Mesothelial cell of epicardium (in vitro differentiated cells): ENCODE measurements around the gene P4HB. TPM values are rescaled to one million over a fixed set of nuclear protein-coding genes. Genes with fewer than 3 reads are reported as not detected.

Source experiments
- DNase-seq, 2 experiments: peaks; one replicate each; pipeline ENCODE4 v3.0.0; 2021; ENCODE audit warnings: low spot score in 2 of 2; ENCODE audit not compliant: unreplicated experiment in 2 of 2
- H3K27ac Mint-ChIP-seq: 2 replicates; pipeline ENCODE4 v1.8.0; 2021; ENCODE audit warnings: mixed read lengths
- H3K27me3 Mint-ChIP-seq: 2 replicates; pipeline ENCODE4 v1.8.0; 2021; ENCODE audit warnings: low read depth, mixed read lengths
- H3K36me3 Mint-ChIP-seq: 2 replicates; pipeline ENCODE4 v1.8.0; 2021; ENCODE audit warnings: mixed read lengths
- H3K4me1 Mint-ChIP-seq: 2 replicates; pipeline ENCODE4 v1.8.0; 2021; ENCODE audit warnings: mixed read lengths
- H3K4me3 Mint-ChIP-seq: 2 replicates; pipeline ENCODE4 v1.8.0; 2021; ENCODE audit warnings: mild to moderate bottlenecking, moderate library complexity, mixed read lengths
- H3K9me3 Mint-ChIP-seq: 2 replicates; pipeline ENCODE4 v1.8.0; 2021; ENCODE audit warnings: mixed read lengths
- total RNA-seq: library from RNA; stranded (reverse); gene quantifications from 3 replicates; pipeline ENCODE4 v1.2.1, GENCODE V29; 2021
- TF ChIP-seq, protein P1 (sequence below): fragments of 200-600 bp; sonication (generic); IDR thresholded peaks from one replicate; pipeline ENCODE4 v1.5.0; 2021; ENCODE audit warnings: antibody characterized with exemption; ENCODE audit not compliant: unreplicated experiment

The P4HB gene
- total RNA-seq, result 405 to 433 TPM (median 421 TPM) in 3 replicates

DNA sequence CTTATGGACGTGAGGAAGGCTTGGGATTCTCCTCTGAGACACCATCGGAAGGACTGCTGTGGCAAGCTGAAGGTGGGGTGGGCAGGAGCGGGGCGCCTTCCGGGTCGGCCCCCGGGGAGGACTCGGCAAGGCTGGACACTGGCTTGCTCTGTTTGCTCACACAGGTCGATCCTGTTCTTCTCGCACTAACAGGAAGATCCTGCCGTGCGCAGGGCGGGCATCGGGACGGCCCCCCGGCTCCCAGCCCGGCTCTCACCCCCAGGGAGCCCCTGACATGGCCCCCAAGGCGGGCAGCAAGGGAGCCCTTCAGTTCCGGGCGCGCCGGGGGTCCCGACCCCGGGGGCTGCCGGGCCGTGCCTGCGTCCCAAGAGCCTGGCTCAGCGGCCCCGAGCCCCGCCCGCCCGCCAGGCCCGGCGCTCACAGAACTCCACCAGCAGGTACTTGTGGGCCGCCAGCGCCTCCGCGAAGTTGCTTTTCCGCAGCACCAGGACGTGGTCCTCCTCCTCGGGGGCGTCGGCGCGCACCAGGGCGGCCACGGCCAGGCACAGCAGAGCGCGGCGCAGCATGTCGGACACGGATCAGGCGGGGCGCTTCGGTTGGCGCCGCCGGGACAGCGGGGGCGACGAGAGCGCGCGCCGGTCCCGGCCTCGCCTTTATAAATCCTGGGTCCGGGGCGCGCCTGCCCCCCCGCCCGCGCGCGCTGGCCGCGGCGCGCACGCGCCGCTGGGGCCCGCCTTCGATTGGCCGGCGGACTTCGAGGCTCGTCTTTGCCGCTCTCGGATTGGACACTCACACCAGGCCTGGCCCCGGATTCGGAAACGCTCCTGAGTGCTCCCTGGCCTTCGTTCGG is at the start of gene P4HB:
P4HB (minus strand) TSS at position 630 of the 850 bp plus-strand sequence; CDS start at position 566, 64 bp downstream.
- H3K27me3 Mint-ChIP-seq, result peaks cover 2% of the 10 kb centered on the region
- H3K36me3 Mint-ChIP-seq, result peaks cover 9% of the 10 kb centered on the region
- peak within 1 kb of the TSS; percentile 88 for H3K4me3 Mint-ChIP-seq
- H3K27ac Mint-ChIP-seq, result peak within 1 kb of the TSS; percentile 99
- no peak for DNase-seq
- H3K9me3 Mint-ChIP-seq, result no peaks in the 10 kb centered on the region
- TF ChIP-seq, protein P1, sequence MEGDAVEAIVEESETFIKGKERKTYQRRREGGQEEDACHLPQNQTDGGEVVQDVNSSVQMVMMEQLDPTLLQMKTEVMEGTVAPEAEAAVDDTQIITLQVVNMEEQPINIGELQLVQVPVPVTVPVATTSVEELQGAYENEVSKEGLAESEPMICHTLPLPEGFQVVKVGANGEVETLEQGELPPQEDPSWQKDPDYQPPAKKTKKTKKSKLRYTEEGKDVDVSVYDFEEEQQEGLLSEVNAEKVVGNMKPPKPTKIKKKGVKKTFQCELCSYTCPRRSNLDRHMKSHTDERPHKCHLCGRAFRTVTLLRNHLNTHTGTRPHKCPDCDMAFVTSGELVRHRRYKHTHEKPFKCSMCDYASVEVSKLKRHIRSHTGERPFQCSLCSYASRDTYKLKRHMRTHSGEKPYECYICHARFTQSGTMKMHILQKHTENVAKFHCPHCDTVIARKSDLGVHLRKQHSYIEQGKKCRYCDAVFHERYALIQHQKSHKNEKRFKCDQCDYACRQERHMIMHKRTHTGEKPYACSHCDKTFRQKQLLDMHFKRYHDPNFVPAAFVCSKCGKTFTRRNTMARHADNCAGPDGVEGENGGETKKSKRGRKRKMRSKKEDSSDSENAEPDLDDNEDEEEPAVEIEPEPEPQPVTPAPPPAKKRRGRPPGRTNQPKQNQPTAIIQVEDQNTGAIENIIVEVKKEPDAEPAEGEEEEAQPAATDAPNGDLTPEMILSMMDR, result no peak
- H3K4me1 Mint-ChIP-seq, result peaks cover 43% of the 10 kb centered on the region

DNA sequence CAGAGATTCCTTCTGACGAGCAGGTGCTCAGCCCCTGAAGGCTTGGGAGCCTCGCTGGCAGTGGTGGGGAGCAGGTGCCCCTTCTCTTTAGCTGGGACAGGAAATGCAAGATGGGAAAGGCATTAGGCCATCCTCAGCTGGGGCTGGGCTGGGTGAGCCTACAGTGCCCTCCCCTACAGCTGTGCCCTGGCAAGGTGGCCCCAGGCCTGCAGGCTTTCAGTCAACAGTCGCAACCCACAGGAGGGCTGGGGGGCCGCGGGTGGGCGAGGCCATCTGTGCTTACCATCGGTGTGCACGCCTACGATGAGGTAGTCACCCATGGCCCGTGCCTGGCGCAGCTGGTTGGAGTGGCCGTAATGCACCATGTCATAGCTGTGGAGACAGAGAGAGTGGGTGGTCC is 48.9 kb upstream of the P4HB start:
- peak overlapping the region; percentile 22 for H3K4me3 Mint-ChIP-seq

DNA sequence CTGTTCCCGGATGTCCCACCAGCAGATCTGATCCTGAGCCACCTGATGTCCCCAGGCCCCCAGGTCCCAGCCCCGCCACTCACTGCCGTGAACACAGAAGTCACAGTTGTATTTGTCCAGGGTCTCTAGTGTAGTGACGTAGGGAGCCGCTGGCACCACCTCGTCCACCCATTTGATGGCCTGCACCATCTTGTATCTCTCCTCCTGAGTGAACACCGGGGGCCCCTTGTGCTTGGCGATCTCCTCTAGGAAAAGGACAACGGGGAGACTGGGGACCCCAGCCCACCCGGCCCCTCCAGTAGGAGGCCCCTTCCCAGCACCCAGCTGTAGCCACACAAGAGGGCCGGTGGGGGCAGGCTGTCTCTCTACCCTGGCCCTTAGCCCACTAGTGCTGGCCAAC is 48.5 kb upstream of the P4HB start:
- Mint-ChIP-seq H3K4me1 (peaks cover 3% of the 10 kb centered on the region), H3K4me3 (no peak overlapping the region), H3K27me3 (no peaks in the 10 kb centered on the region), H3K27ac (no peak overlapping the region), H3K9me3 (no peaks in the 10 kb centered on the region), H3K36me3 (peaks cover 11% of the 10 kb centered on the region)
- DNase-seq, result no peak
- TF ChIP-seq, protein P1, result no peak

More for the DNA sequence above, 48.9 kb upstream of the P4HB start:
- no peaks in the 10 kb centered on the region for H3K9me3 Mint-ChIP-seq
- H3K27me3 Mint-ChIP-seq, result no peaks in the 10 kb centered on the region
- peaks cover 3% of the 10 kb centered on the region for H3K4me1 Mint-ChIP-seq
- H3K36me3 Mint-ChIP-seq, result peaks cover 11% of the 10 kb centered on the region
- no peak overlapping the region for H3K27ac Mint-ChIP-seq
- no peak for DNase-seq
- TF ChIP-seq, protein P1, result no peak

DNA sequence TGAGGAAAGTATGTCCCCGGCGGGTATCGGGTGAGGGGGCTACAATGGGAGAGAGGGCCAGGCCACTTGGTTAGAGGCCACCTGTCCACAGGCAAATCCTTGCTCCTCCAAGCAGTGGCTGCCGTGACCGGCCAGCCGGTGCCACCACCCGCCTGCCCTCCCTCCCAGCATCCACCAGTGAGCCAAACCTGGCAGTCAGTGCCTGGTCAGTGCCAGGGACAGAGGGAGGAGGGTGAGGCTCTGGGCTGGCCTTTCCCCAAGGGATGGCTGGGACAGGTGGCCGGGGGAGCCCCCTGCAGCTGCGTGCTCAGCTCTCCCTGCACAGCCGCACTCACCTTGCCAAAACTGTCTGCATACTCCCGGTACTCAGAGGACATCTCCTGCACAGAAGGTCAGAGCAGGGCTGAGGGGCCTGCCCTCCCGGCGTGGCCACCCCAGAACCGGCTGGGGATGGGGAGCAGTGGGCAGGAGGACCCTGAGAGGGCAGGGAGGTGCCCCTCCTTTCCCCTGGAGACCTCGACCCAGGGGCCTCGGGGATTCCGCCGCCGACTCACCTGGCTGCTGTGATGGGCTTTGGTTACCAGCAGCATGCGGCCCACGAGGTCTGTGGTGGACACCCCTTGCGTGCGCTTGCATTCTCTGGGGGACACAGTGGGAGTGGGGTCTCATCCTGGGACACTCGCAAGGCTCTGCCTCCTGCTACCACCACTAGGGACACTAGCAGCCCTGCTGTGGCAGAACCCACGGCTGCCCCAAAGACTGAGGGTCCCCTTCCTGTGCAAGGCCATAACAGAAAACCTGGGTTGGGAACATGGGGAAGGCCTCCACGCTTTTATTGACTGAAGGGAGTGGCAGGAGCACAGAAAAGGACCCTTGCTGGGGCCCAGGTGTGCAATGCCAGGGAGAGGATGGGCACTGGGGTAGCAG is 47.1 kb upstream of the P4HB start:
- DNase-seq, result no peak
- Mint-ChIP-seq H3K4me3 (no peak overlapping the region), H3K36me3 (peaks cover 2% of the 10 kb centered on the region), H3K27ac (no peak overlapping the region), H3K4me1 (peaks cover 3% of the 10 kb centered on the region), H3K9me3 (no peaks in the 10 kb centered on the region), H3K27me3 (peaks cover 5% of the 10 kb centered on the region)
- TF ChIP-seq, protein P1, result no peak

DNA sequence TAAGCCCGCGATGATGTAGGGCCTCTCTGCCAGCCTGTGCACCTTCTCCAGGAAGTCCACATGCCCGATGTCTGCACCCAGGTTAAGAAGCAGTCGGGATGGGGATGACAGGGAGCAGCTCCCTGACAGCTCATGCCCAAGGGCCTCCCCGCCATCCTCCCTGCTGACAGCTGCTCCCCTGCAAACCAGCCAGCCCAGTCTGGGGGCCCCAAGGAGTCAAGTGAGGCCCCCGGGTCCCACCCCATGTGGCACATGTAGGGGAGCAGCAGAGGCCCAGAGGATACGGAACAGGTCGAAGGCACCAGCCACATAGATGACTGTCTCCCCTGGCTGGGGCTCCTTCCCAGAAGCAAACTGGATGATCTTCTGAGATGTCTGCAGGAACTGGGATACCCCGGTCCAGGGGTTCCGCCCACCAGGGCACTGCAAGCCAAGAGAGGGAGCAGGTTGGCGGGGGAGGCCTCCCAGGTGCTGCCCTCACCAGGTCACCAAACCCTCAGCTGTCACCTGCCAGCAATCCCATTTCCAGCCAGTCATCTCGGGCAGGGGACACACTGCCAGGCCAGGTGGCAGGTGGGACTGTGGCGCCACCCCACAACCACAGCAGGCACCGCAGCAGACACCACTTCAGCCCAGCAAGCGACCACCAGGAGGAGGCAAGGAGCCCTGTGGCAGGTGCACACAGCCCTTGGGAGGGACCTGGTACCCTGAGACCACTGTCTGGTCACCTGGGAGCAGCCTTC is 46.3 kb upstream of the P4HB start:
- Mint-ChIP-seq H3K4me3 (no peak overlapping the region), H3K27ac (no peak overlapping the region), H3K4me1 (peaks cover 1% of the 10 kb centered on the region), H3K9me3 (no peaks in the 10 kb centered on the region), H3K27me3 (peaks cover 6% of the 10 kb centered on the region), H3K36me3 (no peaks in the 10 kb centered on the region)
- no peak for DNase-seq
- TF ChIP-seq, protein P1, result no peak
